ENCODE measurements around the gene PCDHGB3.
A peak's percentile ranks its signal among the peaks of the same experiment; 100 is the strongest.
"Not testable (repeated sequence)": the region's sequence is repeated elsewhere in the genome, so short reads cannot be mapped to it uniquely, and the experiment has no call there.

Gene PCDHGB3

DNA sequence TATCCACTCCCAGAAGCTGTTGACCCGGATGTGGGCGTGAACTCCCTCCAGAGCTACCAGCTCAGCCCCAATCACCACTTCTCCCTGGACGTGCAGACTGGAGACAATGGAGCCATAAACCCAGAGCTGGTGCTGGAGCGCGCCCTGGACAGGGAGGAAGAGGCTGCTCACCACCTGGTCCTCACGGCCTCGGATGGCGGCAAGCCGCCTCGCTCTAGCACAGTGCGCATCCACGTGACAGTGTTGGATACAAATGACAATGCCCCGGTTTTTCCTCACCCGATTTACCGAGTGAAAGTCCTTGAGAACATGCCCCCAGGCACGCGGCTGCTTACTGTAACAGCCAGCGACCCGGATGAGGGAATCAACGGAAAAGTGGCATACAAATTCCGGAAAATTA lies 23.2 kb downstream of the PCDHGB3 start:
- DNase-seq = no peak

DNA sequence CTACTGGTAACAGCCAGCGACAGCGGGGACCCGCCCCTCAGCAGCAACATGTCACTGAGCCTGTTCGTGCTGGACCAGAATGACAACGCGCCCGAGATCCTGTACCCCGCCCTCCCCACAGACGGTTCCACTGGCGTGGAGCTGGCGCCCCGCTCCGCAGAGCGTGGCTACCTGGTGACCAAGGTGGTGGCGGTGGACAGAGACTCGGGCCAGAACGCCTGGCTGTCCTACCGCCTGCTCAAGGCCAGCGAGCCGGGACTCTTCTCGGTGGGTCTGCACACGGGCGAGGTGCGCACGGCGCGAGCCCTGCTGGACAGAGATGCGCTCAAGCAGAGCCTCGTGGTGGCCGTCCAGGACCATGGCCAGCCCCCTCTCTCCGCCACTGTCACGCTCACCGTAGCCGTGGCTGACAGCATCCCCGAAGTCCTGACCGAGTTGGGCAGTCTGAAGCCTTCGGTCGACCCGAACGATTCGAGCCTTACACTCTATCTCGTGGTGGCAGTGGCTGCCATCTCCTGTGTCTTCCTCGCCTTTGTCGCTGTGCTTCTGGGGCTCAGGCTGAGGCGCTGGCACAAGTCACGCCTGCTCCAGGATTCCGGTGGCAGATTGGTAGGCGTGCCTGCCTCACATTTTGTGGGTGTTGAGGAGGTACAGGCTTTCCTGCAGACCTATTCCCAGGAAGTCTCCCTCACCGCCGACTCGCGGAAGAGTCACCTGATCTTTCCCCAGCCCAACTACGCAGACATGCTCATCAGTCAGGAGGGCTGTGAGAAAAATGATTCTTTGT lies 24.6 kb downstream of the PCDHGB3 start:
- not testable (repeated sequence) for DNase-seq

DNA sequence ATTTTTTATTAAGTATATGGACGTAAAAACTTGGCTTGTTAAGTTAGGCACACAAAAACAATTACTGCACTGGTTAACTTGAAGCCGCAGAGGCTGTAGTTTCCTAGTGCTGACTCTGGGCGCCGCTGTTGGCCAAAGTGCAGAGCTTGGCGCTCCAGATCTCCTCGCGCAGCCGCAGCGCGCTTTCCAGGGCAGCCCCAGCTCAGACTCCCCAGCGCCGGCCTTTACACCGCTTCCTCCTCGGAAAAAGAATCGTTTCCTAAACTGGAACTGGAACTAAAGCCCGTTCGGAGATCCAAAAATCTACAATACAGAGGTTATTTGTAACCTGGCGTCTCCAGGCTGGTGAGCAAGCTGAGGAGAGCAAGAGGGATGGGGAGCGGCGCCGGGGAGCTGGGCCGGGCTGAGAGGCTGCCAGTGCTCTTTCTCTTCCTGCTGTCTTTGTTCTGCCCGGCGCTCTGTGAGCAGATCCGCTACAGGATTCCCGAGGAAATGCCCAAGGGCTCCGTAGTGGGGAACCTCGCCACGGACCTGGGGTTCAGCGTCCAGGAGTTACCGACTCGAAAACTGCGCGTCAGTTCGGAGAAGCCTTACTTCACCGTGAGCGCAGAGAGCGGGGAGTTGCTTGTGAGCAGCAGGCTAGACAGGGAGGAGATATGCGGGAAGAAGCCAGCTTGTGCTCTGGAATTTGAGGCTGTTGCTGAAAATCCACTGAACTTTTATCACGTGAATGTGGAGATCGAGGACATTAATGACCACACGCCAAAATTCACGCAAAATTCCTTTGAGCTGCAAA lies 27.9 kb downstream of the PCDHGB3 start, which contains the start of gene PCDHGB5:
TSS of gene PCDHGB5 (plus strand) at position 192 of the 796 bp plus-strand sequence. CDS start at position 373, 181 bp downstream.
- not testable (repeated sequence) for DNase-seq

DNA sequence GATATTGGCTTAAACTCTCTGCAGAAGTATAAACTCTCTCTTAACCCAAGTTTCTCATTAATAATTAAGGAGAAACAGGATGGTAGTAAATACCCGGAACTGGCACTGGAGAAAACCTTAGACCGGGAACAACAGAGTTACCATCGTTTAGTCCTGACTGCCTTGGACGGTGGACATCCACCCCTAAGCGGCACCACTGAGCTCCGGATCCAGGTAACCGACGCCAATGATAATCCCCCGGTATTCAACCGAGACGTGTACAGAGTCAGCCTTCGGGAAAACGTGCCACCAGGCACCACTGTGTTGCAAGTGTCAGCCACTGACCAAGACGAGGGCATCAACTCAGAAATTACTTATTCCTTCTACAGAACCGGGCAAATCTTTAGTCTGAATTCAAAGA lies 28.6 kb downstream of the PCDHGB3 start:
- DNase-seq = no peak

DNA sequence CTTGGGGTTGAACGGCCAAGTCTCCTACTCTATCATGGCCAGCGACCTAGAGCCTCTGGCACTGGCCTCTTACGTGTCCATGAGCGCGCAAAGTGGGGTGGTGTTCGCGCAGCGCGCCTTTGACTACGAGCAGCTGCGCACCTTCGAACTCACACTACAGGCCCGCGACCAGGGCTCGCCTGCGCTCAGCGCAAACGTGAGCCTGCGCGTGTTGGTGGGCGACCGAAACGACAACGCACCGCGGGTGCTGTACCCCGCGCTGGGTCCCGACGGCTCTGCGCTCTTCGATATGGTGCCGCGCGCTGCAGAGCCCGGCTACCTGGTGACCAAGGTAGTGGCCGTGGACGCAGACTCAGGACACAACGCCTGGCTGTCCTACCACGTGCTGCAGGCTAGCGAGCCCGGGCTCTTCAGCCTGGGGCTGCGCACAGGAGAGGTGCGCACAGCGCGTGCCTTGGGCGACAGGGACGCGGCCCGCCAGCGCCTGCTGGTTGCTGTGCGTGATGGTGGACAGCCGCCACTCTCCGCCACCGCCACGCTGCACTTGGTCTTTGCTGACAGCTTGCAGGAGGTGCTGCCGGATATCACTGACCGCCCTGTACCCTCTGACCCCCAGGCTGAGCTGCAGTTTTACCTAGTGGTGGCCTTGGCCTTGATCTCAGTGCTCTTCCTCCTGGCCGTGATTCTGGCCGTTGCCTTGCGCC lies 29.7 kb downstream of the PCDHGB3 start:
- DNase-seq = no peak

DNA sequence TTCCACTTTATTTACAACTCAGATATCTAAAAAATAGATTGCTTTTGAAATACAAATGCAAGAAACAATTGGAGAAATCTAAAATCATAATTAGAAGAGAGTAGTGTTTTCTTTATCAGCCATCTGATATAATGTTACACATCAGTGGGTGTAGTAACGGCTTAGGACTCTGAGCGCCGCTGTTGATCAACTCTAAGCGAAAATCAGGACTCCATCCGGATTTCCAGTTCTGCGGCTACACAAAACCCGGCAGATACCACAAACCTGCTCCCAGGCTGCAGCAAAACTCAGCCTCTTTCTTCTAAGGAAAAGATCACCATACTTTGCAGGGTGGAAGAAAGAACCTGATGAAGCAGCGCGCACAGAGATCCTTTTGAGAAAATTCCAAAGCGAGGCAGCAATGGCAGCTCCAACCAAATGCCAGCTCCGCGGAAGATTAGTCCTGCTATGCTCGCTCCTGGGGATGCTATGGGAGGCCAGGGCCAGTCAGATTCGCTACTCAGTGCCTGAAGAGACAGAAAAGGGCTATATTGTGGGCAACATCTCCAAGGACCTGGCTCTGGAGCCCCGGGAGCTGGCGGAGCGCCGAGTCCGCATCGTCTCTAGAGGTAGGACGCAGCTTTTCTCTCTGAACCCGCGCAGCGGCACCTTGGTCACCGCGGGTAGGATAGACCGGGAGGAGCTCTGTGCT lies 32.7 kb downstream of the PCDHGB3 start, which contains the start of gene PCDHGA9:
TSS of gene PCDHGA9 (plus strand) at position 226 of the 691 bp plus-strand sequence. CDS start at position 401, 175 bp downstream.
- DNase-seq = no peak

DNA sequence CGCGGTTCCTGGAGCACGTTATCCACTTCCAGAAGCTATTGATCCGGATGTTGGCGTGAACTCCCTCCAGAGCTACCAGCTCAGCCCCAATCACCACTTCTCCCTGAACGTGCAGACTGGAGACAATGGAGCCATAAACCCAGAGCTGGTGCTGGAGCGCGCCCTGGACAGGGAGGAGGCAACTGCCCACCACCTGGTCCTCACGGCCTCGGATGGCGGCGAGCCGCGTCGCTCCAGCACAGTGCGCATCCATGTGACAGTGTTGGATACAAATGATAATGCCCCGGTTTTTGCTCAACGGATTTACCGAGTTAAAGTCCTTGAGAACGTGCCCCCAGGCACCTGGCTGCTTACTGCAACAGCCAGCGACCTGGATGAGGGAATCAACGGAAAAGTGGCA lies 33.3 kb downstream of the PCDHGB3 start:
- DNase-seq = no peak

DNA sequence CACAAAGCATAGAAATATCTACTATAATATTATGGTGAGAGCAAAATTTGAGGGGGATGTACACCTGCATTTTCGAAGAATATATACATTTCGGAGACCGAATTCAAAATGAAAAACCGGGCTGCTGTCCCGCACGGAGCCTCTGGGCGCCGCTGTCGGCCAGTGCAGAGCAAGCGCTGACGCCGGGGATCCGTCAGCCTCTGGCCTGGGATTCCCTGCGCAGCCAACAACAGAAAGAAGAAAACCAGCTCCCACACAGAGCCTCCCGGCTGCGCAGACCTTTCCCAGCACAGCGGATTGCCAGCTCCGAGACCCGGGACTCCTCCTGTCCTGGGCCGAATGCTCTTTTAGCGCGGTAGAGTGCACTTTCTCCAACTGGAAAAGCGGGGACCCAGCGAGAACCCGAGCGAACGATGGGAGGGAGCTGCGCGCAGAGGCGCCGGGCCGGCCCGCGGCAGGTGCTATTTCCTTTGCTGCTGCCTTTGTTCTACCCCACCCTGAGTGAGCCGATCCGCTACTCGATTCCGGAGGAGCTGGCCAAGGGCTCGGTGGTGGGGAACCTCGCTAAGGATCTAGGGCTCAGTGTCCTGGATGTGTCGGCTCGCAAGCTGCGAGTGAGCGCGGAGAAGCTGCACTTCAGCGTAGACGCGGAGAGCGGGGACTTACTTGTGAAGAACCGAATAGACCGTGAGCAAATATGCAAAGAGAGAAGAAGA lies 37.9 kb downstream of the PCDHGB3 start, which contains the start of gene PCDHGB6:
TSS of gene PCDHGB6 (plus strand) at position 232 of the 716 bp plus-strand sequence. CDS start at position 414, 182 bp downstream.
- DNase-seq = not testable (repeated sequence)

DNA sequence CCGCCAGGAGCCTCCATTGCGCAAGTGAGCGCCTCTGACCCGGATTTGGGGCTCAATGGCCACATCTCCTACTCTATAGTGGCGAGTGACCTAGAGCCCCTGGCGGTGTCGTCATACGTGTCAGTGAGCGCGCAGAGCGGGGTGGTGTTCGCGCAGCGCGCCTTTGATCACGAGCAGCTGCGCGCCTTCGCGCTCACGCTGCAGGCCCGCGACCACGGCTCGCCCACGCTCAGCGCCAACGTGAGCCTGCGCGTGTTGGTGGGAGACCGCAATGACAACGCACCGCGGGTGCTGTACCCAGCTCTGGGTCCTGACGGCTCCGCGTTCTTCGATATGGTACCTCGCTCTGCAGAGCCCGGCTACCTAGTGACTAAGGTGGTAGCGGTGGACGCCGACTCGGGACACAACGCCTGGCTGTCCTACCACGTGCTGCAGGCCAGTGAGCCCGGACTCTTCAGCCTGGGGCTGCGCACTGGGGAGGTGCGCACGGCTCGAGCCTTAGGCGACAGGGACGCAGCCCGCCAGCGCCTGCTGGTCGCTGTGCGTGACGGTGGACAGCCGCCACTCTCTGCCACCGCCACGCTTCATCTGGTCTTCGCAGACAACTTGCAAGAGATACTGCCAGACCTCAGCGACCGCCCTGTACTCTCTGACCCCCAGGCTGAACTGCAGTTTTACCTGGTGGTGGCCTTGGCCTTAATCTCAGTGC lies 39.7 kb downstream of the PCDHGB3 start:
- DNase-seq = no peak

DNA sequence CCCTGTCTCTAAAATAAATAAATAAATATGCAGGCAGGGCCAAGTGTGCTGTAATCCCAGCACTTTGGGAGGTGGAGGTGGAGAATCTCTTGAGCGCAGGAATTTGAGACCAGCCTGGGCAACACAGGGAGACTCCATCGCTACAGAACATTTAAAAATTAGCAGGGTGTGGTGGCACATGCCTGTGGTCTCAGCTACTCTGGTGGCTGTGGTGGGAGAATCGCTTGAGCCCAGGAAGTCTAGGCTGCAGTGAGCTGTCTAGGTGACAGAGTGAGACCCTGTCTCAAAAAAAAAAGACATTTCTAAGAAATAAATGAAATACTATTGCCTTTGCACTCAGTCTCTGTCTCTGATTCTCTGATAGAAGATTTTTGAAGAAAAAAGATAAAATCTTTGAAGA lies 41.5 kb downstream of the PCDHGB3 start:
- DNase-seq = no peak

DNA sequence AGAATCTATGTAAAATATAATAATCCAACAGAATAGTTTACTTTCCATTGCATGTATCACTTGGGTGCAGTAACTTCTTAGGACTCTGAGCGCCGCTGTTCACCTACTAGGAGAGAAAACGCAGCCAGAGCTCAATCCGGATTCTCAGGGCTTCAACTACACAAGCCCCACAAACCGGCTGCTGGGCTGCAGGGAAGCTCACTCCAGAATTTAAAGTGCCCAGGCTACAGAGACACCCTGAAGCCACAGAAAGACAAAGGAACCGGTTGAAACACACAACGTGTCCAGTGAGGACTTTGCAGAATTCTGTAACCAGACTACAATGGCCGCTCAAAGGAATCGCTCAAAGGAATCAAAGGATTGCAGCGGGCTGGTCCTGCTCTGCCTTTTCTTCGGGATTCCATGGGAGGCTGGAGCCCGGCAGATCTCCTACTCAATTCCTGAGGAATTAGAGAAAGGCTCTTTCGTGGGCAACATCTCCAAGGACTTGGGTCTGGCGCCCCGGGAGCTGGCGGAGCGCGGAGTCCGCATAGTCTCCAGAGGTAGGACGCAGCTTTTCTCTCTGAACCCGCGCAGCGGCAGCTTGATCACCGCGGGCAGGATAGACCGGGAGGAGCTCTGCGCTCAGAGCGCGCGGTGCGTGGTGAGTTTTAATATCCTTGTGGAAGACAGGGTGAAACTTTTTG lies 43.0 kb downstream of the PCDHGB3 start, which contains the start of gene PCDHGA10:
TSS of gene PCDHGA10 (plus strand) at position 134 of the 686 bp plus-strand sequence. CDS start at position 323, 189 bp downstream.
- DNase-seq = peak; percentile 1

DNA sequence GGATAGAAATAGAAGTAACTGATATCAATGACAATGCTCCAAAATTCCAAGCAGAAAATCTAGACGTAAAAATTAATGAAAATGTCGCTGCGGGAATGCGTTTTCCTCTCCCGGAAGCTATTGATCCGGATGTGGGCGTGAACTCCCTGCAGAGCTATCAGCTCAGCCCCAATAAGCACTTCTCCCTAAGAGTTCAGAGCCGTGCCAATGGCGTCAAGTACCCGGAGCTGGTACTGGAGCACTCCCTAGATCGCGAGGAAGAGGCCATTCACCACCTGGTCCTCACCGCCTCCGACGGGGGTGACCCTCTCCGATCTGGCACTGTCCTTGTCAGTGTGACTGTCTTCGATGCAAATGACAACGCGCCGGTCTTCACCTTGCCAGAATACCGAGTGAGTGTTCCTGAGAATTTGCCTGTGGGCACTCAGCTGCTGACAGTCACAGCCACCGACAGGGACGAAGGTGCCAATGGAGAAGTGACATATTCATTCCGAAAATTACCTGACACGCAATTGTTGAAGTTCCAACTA lies 43.6 kb downstream of the PCDHGB3 start:
- no peak for DNase-seq

DNA sequence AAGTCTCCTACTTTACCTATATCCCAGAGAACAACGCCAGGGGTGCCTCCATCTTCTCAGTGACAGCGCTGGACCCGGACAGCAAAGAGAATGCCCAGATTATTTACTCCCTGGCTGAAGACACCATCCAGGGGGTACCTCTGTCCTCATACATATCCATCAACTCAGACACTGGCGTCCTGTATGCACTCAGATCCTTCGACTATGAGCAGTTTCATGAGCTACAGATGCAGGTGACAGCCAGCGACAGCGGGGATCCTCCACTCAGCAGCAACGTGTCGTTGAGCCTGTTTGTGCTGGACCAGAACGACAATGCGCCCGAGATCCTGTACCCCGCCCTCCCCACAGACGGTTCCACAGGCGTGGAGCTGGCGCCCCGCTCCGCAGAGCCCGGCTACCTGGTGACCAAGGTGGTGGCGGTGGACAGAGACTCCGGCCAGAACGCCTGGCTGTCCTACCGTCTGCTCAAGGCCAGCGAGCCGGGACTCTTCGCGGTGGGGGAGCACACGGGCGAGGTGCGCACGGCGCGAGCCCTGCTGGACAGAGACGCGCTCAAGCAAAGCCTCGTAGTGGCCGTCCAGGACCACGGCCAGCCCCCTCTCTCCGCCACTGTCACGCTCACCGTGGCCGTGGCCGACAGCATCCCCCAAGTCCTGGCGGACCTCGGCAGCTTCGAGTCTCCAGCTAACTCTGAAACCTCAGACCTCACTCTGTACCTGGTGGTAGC lies 44.7 kb downstream of the PCDHGB3 start:
- DNase-seq = not testable (repeated sequence)

DNA sequence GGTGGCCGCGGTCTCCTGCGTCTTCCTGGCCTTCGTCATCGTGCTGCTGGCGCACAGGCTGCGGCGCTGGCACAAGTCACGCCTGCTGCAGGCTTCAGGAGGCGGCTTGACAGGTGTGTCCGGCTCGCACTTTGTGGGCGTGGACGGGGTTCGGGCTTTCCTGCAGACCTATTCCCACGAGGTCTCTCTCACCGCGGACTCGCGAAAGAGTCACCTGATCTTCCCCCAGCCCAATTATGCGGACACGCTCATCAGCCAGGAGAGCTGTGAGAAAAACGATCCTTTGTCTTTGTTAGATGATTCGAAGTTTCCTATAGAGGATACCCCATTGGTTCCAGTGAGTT lies 45.2 kb downstream of the PCDHGB3 start:
- DNase-seq = not testable (repeated sequence)

DNA sequence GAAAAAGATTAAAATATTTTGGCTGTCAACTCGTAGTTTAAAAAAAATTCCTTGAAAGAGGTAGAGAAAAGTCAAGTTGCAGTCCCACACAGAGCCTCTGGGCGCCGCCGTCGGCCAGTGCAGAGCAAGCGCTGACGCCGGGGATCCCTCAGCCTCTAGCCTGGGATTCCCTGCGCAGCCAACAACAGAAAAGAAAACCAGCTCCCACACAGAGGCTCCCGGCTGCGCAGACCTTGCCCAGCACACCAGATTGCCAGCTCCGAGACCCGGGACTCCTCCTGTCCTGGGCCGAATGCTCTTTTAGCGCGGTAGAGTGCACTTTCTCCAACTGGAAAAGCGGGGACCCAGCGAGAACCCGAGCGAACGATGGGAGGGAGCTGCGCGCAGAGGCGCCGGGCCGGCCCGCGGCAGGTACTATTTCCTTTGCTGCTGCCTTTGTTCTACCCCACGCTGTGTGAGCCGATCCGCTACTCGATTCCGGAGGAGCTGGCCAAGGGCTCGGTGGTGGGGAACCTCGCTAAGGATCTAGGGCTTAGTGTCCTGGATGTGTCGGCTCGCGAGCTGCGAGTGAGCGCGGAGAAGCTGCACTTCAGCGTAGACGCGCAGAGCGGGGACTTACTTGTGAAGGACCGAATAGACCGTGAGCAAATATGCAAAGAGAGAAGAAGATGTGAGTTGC lies 47.6 kb downstream of the PCDHGB3 start, which contains the start of gene PCDHGB7:
TSS of gene PCDHGB7 (plus strand) at position 184 of the 679 bp plus-strand sequence. CDS start at position 367, 183 bp downstream.
- DNase-seq = not testable (repeated sequence)

DNA sequence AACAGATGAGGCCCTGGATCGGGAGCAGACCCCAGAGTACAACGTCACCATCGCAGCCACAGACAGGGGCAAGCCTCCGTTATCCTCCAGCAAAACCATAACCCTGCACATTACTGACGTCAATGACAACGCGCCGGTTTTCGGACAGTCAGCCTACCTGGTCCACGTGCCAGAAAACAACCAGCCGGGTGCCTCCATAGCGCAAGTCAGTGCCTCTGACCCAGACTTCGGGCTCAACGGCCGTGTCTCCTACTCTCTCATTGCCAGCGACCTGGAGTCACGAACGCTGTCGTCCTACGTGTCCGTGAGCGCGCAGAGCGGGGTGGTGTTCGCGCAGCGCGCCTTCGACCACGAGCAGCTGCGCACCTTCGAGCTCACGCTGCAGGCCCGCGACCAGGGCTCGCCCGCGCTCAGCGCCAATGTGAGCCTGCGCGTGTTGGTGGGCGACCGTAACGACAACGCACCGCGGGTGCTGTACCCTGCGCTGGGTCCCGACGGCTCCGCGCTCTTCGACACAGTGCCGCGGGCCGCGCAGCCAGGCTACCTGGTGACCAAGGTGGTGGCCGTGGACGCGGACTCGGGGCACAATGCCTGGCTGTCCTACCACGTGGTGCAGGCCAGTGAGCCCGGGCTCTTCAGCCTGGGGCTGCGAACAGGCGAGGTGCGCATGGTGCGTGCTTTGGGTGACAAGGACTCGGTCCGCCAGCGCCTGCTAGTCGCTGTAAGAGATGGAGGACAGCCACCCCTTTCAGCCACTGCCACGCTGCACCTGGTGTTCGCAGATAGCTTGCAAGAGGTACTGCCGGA lies 49.2 kb downstream of the PCDHGB3 start:
- no peak for DNase-seq

DNA sequence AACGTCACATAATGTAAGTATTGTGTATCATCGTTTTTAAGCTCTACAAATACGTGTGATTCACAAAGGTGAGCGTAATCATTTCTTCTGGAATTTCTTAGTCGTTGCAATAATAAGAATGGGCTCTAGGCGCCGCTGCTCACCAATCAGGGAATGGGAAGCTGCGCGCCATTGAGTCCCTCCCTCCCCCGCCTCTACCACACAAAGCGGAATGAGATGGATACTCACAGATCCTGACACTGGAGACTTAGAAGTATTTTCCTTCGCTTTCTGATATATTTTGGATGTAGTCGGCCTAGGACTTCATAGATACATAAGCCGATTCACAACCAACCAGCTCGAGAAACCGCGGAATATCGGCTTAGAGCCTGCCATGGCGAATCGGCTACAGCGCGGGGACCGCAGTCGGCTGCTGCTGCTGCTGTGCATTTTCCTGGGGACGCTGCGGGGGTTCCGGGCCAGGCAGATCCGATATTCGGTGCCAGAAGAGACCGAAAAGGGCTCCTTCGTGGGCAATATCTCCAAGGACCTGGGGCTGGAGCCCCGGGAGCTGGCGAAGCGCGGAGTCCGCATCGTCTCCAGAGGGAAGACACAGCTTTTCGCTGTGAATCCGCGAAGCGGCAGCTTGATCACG lies 50.9 kb downstream of the PCDHGB3 start, which contains the start of gene PCDHGA11:
TSS of gene PCDHGA11 (plus strand) at position 197 of the 634 bp plus-strand sequence. CDS start at position 374, 177 bp downstream.
- DNase-seq = no peak

Measured in NCI-H345 (cell line).